ENCODE measurements around the gene LAMA5.

GRCh38 chr20:62400541-62400940 lies 33.4 kb upstream of the LAMA5 start:
- TF ChIP-seq EZH2 (IDR thresholded peaks at IDR 0.05; ENCODE audit: borderline replicate concordance, insufficient read depth, low read depth, low read length, poor library complexity, severe bottlenecking) = no peak
- TF ChIP-seq CTCF (IDR thresholded peaks at IDR 0.05) = no peak

All from B cell (primary cell).